VCaP (cell line): ENCODE data around the gene WDR88.
"Not testable (repeated sequence)": the region's sequence is repeated elsewhere in the genome, so short reads cannot be mapped to it uniquely, and the experiment has no call there.

Experiments
- H3K27ac ChIP-seq: fragments of 450-650 bp; 2 replicates; pipeline ENCODE4 v1.5.1; 2017
- CTCF ChIP-seq: fragments of 450-650 bp; conservative IDR thresholded peaks from 2 replicates; pipeline ENCODE4 v1.5.1; 2017; ENCODE audit warnings: mild to moderate bottlenecking, moderate library complexity

WDR88 gene

GRCh38 chr19:33111587-33111986 is 20.3 kb upstream of the WDR88 start:
- no peak for TF ChIP-seq CTCF
- H3K27ac ChIP-seq, result no peak overlapping the region

- no peak for TF ChIP-seq CTCF
- peak overlapping the region; percentile 51 for H3K27ac ChIP-seq
Measured at GRCh38 chr19:33114312-33114711, 17.6 kb upstream of the WDR88 start.

- TF ChIP-seq CTCF, result no peak
- no peak overlapping the region for H3K27ac ChIP-seq
Measured at GRCh38 chr19:33117501-33117900, 14.4 kb upstream of the WDR88 start.

GRCh38 chr19:33118643-33119042 is 13.3 kb upstream of the WDR88 start:
- H3K27ac ChIP-seq, result peak overlapping the region; percentile 38; the same call in 1 of the 2 replicates
- no peak for TF ChIP-seq CTCF

- no peak for TF ChIP-seq CTCF
- no peak overlapping the region for H3K27ac ChIP-seq
Measured at GRCh38 chr19:33124207-33125098, 7.5 kb upstream of the WDR88 start.

- H3K27ac ChIP-seq, result no peak overlapping the region
Measured at GRCh38 chr19:33125929-33126388, 6.0 kb upstream of the WDR88 start.

GRCh38 chr19:33126712-33127111 is 5.2 kb upstream of the WDR88 start:
- H3K27ac ChIP-seq, result not testable (repeated sequence)

More at GRCh38 chr19:33125929-33126388, 6.0 kb upstream of the WDR88 start:
- peak; percentile 95 for TF ChIP-seq CTCF

- no peak for TF ChIP-seq CTCF
- H3K27ac ChIP-seq, result no peak overlapping the region
Measured at GRCh38 chr19:33129901-33130300, 2.0 kb upstream of the WDR88 start.
